Neural cell (in vitro differentiated cells): ENCODE data around the gene SLIT3. TPM values are rescaled to one million over a fixed set of nuclear protein-coding genes. Genes with fewer than 3 reads are reported as not detected.

Experiments
- H2AFZ ChIP-seq: fragments of 200-600, 300-800 bp; sonication (generic), shearing (Covaris generic); 2 replicates; pipeline ENCODE4 v1.6.0; 2014; ENCODE audit warnings: low read depth, mild to moderate bottlenecking, antibody characterized with exemption, low read length, moderate library complexity
- H3F3A ChIP-seq: fragments of 200-600 bp; shearing (Covaris generic); 2 replicates; pipeline ENCODE4 v1.6.1; 2016; ENCODE audit warnings: mild to moderate bottlenecking, moderate library complexity, mixed read lengths, antibody characterized with exemption, low read length; ENCODE audit not compliant: insufficient read depth, poor library complexity, severe bottlenecking
- H3K27ac ChIP-seq: fragments of 200-600, 300-800 bp; sonication (generic), shearing (Covaris generic); 2 replicates; pipeline ENCODE4 v1.5.1; 2014; ENCODE audit warnings: mild to moderate bottlenecking, low read length, moderate library complexity
- H3K27me3 ChIP-seq: fragments of 300-800, 200-600 bp; sonication (generic), shearing (Covaris generic); 2 replicates; pipeline ENCODE4 v1.6.0; 2014; ENCODE audit warnings: mild to moderate bottlenecking, low read depth, low read length, moderate library complexity; ENCODE audit not compliant: insufficient read depth
- H3K36me3 ChIP-seq: fragments of 300-800, 200-600 bp; sonication (generic), shearing (Covaris generic); 2 replicates; pipeline ENCODE4 v1.5.1; 2014; ENCODE audit warnings: mild to moderate bottlenecking, antibody characterized with exemption, low read length, moderate library complexity; ENCODE audit not compliant: insufficient read depth
- H3K4me2 ChIP-seq: fragments of 300-800, 200-600 bp; sonication (generic), shearing (Covaris generic); 2 replicates; pipeline ENCODE4 v1.6.0; 2014; ENCODE audit warnings: mild to moderate bottlenecking, low read length
- H3K4me3 ChIP-seq: fragments of 300-800, 200-600 bp; sonication (generic), shearing (Covaris generic); 2 replicates; pipeline ENCODE4 v1.5.1; 2014; ENCODE audit warnings: mild to moderate bottlenecking, low read length, moderate library complexity
- H3K79me2 ChIP-seq: fragments of 200-600 bp; shearing (Covaris generic); replicated peaks from 2 replicates; pipeline ENCODE4 v1.6.0; 2014; ENCODE audit warnings: mild to moderate bottlenecking, low read length, moderate library complexity; ENCODE audit not compliant: insufficient read depth
- H3K9ac ChIP-seq: fragments of 300-800, 200-600 bp; sonication (generic), shearing (Covaris generic); 2 replicates; pipeline ENCODE4 v1.6.1; 2016; ENCODE audit warnings: mild to moderate bottlenecking, low read length, mixed read lengths
- H3K9me2 ChIP-seq: fragments of 200-600 bp; shearing (Covaris generic); 2 replicates; pipeline ENCODE4 v1.6.1; 2016; ENCODE audit warnings: mild to moderate bottlenecking, low read length, mixed read lengths; ENCODE audit not compliant: insufficient read depth
- H3K9me3 ChIP-seq: fragments of 200-600, 300-800 bp; sonication (generic), shearing (Covaris generic); 2 replicates; pipeline ENCODE4 v1.6.1; 2016; ENCODE audit warnings: mild to moderate bottlenecking, mixed run types, low read length, moderate library complexity, mixed read lengths
- H4K20me1 ChIP-seq: fragments of 200-600 bp; shearing (Covaris generic); 2 replicates; pipeline ENCODE4 v1.6.1; 2016; ENCODE audit warnings: mild to moderate bottlenecking, mixed run types; ENCODE audit not compliant: insufficient read depth
- CTCF ChIP-seq: fragments of 450-650 bp; IDR thresholded peaks from 2 replicates; pipeline ENCODE4 v1.5.1; 2014; ENCODE audit warnings: antibody characterized with exemption, mild to moderate bottlenecking, moderate library complexity; ENCODE audit not compliant: poor library complexity, severe bottlenecking
- EP300 ChIP-seq: fragments of 450-650 bp; conservative IDR thresholded peaks from 2 replicates; pipeline ENCODE4 v1.6.1; 2014; ENCODE audit warnings: antibody characterized with exemption, mild to moderate bottlenecking, moderate library complexity; ENCODE audit not compliant: poor library complexity, severe bottlenecking
- EZH2 ChIP-seq: fragments of 200-600, 300-800 bp; shearing (Covaris generic), sonication (generic); IDR thresholded peaks from 2 replicates; pipeline ENCODE4 v1.6.1; 2014; ENCODE audit warnings: antibody characterized with exemption, low read length, borderline replicate concordance, mild to moderate bottlenecking; ENCODE audit not compliant: insufficient read depth, poor library complexity, severe bottlenecking
- MXI1 ChIP-seq: fragments of 450-650 bp; conservative IDR thresholded peaks from 2 replicates; pipeline ENCODE4 v1.6.1; 2014; ENCODE audit warnings: antibody characterized with exemption, mild to moderate bottlenecking; ENCODE audit not compliant: poor library complexity, severe bottlenecking
- POLR2AphosphoS5 ChIP-seq: IDR thresholded peaks from 2 replicates; pipeline ENCODE4 v1.6.1; 2012
- RAD21 ChIP-seq: fragments of 450-650 bp; conservative IDR thresholded peaks from 2 replicates; pipeline ENCODE4 v1.6.1; 2014; ENCODE audit warnings: antibody characterized with exemption, mild to moderate bottlenecking, moderate library complexity
- REST ChIP-seq: IDR thresholded peaks from 2 replicates; pipeline ENCODE4 v1.6.1; 2012; ENCODE audit warnings: borderline replicate concordance
- SMC3 ChIP-seq: fragments of 450-650 bp; conservative IDR thresholded peaks from 2 replicates; pipeline ENCODE4 v1.6.1; 2014; ENCODE audit warnings: antibody characterized with exemption, mild to moderate bottlenecking, moderate library complexity; ENCODE audit not compliant: poor library complexity
- TAF1 ChIP-seq: IDR thresholded peaks from 2 replicates; pipeline ENCODE4 v1.6.1; 2012; ENCODE audit warnings: low read depth
- polyA plus RNA-seq: library from polyadenylated mRNA; depleted of rRNA; stranded (reverse); fragments of >200 nt; gene quantifications from 2 replicates; pipeline ENCODE4 v1.2.3, GENCODE V29; 2014

The SLIT3 gene
- polyA plus RNA-seq, 1 donor from 2014 or later: 1.2 TPM

GRCh38 chr5:169195601-169196000, 105.3 kb downstream of the SLIT3 start:
- Histone ChIP-seq H2AFZ (no peak overlapping the region), H3K79me2 (no peaks in the 10 kb centered on the region), H3K9me2 (no peaks in the 10 kb centered on the region), H3K4me2 (no peak overlapping the region), H3K27me3 (no peaks in the 10 kb centered on the region), H3K4me3 (no peak overlapping the region), H3K36me3 (no peaks in the 10 kb centered on the region), H4K20me1 (no peaks in the 10 kb centered on the region), H3K9ac (no peak overlapping the region), H3F3A (no peaks in the 10 kb centered on the region), H3K27ac (no peak overlapping the region), H3K9me3 (no peaks in the 10 kb centered on the region)
- no peak for TF ChIP-seq REST

DNA sequence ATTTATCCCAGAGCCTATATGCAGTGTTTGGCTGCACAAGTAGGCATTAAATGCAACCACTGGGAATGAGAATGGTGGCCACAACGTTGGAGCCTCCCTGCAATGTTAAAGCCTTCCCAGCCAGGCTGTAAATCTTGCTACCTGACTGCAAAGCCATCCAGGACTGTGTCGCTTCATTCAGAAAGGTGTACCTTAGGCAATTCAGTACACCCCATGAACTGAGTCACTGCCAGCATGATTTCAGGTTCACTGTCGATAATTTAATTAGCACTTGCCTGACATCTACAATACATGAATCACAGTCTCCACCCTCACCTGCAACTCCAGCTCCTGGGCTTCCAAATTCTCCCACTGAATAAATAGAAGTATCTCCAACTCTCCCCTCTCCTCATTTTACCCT, 108.4 kb downstream of the SLIT3 start:
- no peaks in the 10 kb centered on the region for H3K27me3 ChIP-seq
- H4K20me1 ChIP-seq: no peaks in the 10 kb centered on the region
- H3K9me2 ChIP-seq: no peaks in the 10 kb centered on the region
- no peak overlapping the region for H3K9ac ChIP-seq
- H3K4me3 ChIP-seq: no peak overlapping the region
- H3K4me2 ChIP-seq: no peak overlapping the region
- no peaks in the 10 kb centered on the region for H3K36me3 ChIP-seq
- H2AFZ ChIP-seq: no peak overlapping the region
- no peaks in the 10 kb centered on the region for H3K9me3 ChIP-seq
- no peaks in the 10 kb centered on the region for H3F3A ChIP-seq
- no peak overlapping the region for H3K27ac ChIP-seq
- TF ChIP-seq REST: no peak
- no peak for TF ChIP-seq EZH2
- TF ChIP-seq EP300: no peak
- no peak for TF ChIP-seq SMC3
- TF ChIP-seq POLR2AphosphoS5: no peak
- TF ChIP-seq MXI1: no peak
- no peak for TF ChIP-seq RAD21
- TF ChIP-seq TAF1: no peak
- TF ChIP-seq CTCF: no peak
- H3K79me2 ChIP-seq: no peaks in the 10 kb centered on the region
